IPS DF 6.9 (cell line): ENCODE data around the gene PAQR8.

Source experiments
- DNase-seq: peaks from one replicate; pipeline ENCODE4 v3.0.0-alpha.2; 2013; ENCODE audit warnings: low read depth, low spot score
- H3K27ac ChIP-seq: one replicate; pipeline ENCODE4 v1.5.1; 2013; ENCODE audit warnings: low read length, control low read depth
- H3K27me3 ChIP-seq: 2 replicates; pipeline ENCODE4 v1.6.1; 2013; ENCODE audit warnings: mild to moderate bottlenecking, low read length; ENCODE audit not compliant: control insufficient read depth, insufficient read depth
- H3K36me3 ChIP-seq: 2 replicates; pipeline ENCODE4 v1.6.1; 2013; ENCODE audit warnings: low read length; ENCODE audit not compliant: control insufficient read depth, insufficient read depth
- H3K4me1 ChIP-seq: 2 replicates; pipeline ENCODE4 v1.6.1; 2013; ENCODE audit warnings: low read length; ENCODE audit not compliant: control insufficient read depth, insufficient read depth
- H3K4me3 ChIP-seq: 2 replicates; pipeline ENCODE4 v1.5.1; 2013; ENCODE audit warnings: mild to moderate bottlenecking, low read length
- H3K9me3 ChIP-seq: 2 replicates; pipeline ENCODE4 v1.6.1; 2013; ENCODE audit warnings: low read length, inconsistent platforms; ENCODE audit not compliant: control insufficient read depth, insufficient read depth
- WGBS: extraction: QIAGEN DNeasy Blood & Tissue Kit; methylation state at CpG from one replicate; pipeline ENCODE4 v1.1.7; 2013; ENCODE audit warnings: mixed read lengths, missing lambda C conversion rate; ENCODE audit not compliant: insufficient read length, insufficient coverage; 5-methylcytosine and 5-hydroxymethylcytosine counted together

The PAQR8 gene

DNA sequence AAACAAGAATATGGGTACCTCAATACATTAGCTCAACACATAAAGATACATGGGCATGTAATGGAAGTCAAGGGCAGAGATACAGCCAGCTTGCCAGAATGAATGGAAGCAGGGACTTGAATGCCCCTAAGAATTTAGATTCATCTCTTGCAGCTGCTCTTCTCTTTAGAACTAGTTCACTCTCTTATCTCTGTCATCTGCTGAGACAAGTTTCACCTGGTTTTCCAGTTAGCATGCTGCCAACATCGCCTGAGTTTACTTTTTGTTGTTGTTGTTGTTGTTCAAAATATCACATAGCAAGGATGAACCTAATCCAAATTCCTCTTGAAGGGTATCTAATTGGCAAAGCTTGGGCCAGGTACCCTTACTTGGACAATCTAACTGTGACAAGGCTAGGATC, 14.1 kb upstream of the PAQR8 start:
- H3K27me3 ChIP-seq, result no peaks in the 10 kb centered on the region
- no peaks in the 10 kb centered on the region for H3K36me3 ChIP-seq
- no peak for DNase-seq
- H3K9me3 ChIP-seq, result no peaks in the 10 kb centered on the region
- no peaks in the 10 kb centered on the region for H3K4me1 ChIP-seq
- no peak overlapping the region for H3K27ac ChIP-seq
- H3K4me3 ChIP-seq, result no peak overlapping the region
- no CpG with 5 or more reads among the region's 1 CpG for WGBS

DNA sequence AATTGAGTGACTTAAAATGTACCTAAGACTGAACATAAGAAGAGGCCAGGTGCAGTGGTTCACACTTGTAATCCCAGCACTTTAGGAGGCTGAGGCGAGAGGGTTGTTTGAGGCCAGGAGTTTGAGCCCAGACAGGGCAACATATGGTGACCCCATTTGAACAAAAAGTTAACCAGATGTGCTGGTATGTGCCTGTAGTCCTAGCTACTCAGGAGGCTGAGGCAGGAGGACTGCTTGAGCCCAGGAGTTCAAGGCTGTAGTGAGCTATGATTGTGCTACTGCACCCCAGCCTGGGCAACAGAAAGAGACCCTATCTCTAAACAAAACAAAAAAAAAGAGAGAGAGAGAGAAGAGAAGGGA, 10.1 kb upstream of the PAQR8 start:
- H3K27ac ChIP-seq, result no peak overlapping the region
- H3K4me1 ChIP-seq, result no peaks in the 10 kb centered on the region
- no peak for DNase-seq
- H3K4me3 ChIP-seq, result no peak overlapping the region
- H3K9me3 ChIP-seq, result no peaks in the 10 kb centered on the region
- no peaks in the 10 kb centered on the region for H3K36me3 ChIP-seq
- no CpG with 5 or more reads among the region's 1 CpG for WGBS
- H3K27me3 ChIP-seq, result no peaks in the 10 kb centered on the region

DNA sequence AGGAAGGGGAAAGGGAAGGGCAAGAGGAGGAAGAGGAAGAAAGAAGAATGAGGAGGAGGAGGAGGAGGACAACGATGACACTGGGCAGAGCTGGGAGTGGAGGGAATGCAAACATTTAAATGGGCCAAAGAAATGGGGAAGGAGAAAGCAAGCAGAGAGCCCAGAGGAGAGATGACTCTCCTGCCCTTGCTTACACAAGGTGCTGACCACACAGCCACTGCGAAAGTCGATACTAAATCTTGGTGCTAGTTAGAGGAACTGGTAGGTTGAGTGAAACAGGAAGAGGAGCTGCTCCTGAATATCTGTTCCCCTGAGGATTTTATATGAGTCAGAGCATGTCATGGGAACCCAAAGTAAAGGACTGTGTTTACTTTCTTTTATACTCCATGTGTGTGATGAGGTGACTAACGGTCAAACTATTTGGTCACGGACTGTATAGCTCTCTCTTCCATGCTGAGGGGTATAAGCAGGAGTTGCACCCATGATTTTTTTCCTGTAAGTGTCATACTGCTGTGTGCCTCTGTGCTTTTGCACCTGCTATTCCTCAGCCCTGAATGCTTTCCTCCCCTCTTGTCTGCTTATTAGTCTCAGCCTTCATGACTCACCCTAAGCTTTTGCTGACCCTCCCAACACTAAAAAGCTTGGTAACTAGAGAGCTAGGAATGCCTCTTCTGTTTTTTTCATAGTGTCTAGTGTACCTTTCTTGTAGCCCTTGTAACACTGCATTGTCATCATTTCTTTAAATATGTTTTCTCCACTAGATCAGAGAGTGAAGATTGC, 9.5 kb upstream of the PAQR8 start:
- DNase-seq, result no peak
- Histone ChIP-seq H3K27me3 (no peaks in the 10 kb centered on the region), H3K27ac (no peak overlapping the region), H3K9me3 (no peaks in the 10 kb centered on the region), H3K36me3 (no peaks in the 10 kb centered on the region), H3K4me3 (no peak overlapping the region), H3K4me1 (no peaks in the 10 kb centered on the region)
- no CpG with 5 or more reads among the region's 5 CpGs for WGBS

DNA sequence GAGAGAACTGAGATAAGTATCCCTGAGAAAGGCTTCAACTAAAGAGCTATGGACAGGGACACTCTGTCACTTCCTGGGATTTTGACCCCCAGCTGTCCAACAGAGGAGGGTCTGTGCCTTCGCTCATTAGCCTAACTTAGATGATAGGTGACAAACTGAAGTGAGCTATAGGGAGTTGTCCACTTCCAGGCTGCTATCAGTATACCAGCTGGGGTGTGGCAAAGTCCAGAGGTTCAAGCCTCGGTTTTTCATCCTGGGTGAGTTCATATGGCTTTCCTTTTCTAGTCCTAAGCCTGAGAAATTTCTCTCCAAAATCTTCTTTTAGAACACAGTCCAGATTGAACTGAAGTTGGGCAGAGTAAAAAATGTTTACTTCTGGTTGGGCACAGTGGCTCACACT, 5.9 kb upstream of the PAQR8 start:
- no CpG with 5 or more reads among the region's 2 CpGs for WGBS

DNA sequence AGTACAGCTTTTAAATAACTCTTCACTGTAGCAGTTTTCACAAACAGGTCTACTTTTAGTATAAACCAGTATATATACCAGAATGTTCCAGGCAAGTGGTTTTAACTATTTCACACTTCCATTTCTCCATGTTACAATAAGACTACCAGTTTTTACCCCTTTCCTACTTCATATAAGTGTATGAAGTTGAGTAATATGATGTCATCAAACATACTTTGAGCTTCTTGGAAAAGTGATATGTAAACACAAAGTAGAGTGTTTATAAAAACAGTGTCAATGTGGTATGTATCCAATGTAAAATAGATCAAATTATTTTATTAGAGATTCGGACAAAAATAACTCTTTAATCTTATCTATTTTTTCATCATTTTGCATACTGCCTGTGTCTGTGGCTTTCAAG, 2.5 kb upstream of the PAQR8 start:
- WGBS, result no CpG with 5 or more reads among the region's 1 CpG
- Histone ChIP-seq H3K27me3 (no peaks in the 10 kb centered on the region), H3K4me1 (peaks cover 1% of the 10 kb centered on the region; the same call in 1 of the 2 replicates), H3K4me3 (no peak overlapping the region), H3K27ac (no peak overlapping the region), H3K9me3 (no peaks in the 10 kb centered on the region), H3K36me3 (no peaks in the 10 kb centered on the region)
- no peak for DNase-seq

More for the DNA sequence above, 5.9 kb upstream of the PAQR8 start:
- DNase-seq, result no peak
- Histone ChIP-seq H3K27ac (no peak overlapping the region), H3K4me1 (no peaks in the 10 kb centered on the region), H3K9me3 (no peaks in the 10 kb centered on the region), H3K4me3 (no peak overlapping the region), H3K36me3 (no peaks in the 10 kb centered on the region), H3K27me3 (no peaks in the 10 kb centered on the region)

DNA sequence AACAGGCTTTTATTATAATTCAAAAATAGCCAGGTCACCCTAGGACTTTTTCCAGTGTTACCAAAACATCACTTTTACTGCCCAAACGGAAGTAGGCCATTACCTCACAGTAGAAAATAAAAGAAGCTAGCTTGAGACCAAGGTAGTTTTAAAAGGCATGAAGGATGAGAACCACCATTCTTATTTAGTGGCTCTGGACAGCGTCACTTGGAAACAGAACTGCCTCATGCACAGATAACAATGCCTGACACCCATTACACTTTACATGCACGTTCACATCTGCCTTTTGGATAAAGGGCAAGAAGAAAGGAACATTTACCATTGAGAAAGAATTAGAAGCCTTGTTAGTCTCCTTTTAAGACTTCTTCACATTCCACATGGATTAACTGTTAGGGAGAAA, 1.9 kb upstream of the PAQR8 start:
- Histone ChIP-seq H3K36me3 (no peaks in the 10 kb centered on the region), H3K27ac (no peak overlapping the region), H3K4me3 (no peak overlapping the region), H3K4me1 (peaks cover 1% of the 10 kb centered on the region; the same call in 1 of the 2 replicates), H3K27me3 (no peaks in the 10 kb centered on the region), H3K9me3 (no peaks in the 10 kb centered on the region)
- no peak for DNase-seq
- WGBS, result no CpG with 5 or more reads among the region's 3 CpGs

DNA sequence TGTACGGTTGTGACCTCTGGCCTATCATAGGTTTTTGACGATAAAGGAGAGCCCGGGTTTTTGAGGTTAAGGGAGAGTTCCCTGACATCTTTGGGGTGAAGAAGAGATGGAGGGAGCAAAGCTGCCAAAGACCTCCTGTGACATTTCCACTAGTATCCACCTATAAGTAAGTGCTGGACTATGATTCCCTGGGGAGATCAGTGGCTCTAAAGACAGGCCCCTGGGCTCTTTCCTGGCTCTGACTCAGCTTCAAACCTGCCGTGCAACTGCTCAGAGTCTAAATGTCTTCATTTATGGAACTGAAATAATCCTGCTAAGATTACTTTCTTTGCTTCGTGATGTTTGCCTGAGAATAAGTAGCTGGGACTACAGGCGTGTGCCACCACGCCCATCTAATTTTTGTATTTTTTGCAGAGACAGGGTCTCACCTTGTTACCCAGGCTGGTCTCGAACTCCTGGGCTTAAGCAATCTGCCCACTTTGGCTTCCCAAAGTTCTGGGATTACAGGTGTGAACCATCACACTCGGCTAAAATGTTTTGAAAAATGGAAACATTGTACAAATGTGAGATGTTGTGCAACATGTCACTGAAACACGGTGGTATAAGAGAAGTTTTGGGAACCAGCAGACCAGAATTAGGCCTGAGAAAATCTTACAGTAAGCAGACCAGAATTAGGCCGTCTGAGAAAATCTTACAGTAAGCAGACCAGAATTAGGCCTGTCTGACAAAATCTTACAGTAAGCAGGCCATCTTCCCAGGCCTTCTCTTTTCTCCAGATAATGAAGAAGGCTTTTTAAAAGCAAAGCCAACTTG, 1.1 kb upstream of the PAQR8 start:
- no peak for DNase-seq
- no peak overlapping the region for H3K4me3 ChIP-seq
- WGBS, result no CpG with 5 or more reads among the region's 11 CpGs
- H3K36me3 ChIP-seq, result no peaks in the 10 kb centered on the region
- H3K9me3 ChIP-seq, result no peaks in the 10 kb centered on the region
- peaks cover 1% of the 10 kb centered on the region; the same call in 1 of the 2 replicates for H3K4me1 ChIP-seq
- H3K27me3 ChIP-seq, result no peaks in the 10 kb centered on the region
- H3K27ac ChIP-seq, result no peak overlapping the region

DNA sequence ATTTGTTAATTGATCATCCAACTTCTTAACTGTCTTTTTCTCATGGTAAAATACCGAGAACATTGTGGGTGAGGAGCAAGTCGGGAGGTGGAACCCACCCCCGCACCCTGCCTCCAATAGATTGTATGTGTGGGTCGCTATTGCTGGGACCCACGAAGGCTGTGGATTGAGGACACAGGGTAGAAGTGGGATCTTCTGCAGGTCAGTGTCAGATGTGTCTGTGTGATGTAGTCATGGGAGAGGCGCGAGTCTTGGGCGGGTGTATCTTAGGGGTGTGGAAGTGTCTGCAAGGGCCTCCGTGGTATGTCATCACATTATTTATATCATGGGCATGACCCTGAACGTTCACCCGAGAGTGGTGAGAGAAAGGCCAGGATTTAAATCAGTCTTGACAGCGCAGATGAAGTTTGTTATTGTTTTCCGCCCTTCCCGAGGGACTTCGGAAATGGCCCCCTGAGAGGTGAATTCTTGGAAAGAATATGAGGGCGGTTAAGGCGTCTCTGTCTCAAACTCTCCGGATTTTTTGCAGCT, 472 bp upstream of the PAQR8 start:
- Histone ChIP-seq H3K9me3 (no peaks in the 10 kb centered on the region), H3K4me1 (peaks cover 1% of the 10 kb centered on the region; the same call in 1 of the 2 replicates), H3K36me3 (no peaks in the 10 kb centered on the region), H3K27ac (no peak overlapping the region), H3K4me3 (peak overlapping the region; percentile 52; the same call in 1 of the 2 replicates), H3K27me3 (no peaks in the 10 kb centered on the region)
- DNase-seq, result no peak
- WGBS, result no CpG with 5 or more reads among the region's 18 CpGs

DNA sequence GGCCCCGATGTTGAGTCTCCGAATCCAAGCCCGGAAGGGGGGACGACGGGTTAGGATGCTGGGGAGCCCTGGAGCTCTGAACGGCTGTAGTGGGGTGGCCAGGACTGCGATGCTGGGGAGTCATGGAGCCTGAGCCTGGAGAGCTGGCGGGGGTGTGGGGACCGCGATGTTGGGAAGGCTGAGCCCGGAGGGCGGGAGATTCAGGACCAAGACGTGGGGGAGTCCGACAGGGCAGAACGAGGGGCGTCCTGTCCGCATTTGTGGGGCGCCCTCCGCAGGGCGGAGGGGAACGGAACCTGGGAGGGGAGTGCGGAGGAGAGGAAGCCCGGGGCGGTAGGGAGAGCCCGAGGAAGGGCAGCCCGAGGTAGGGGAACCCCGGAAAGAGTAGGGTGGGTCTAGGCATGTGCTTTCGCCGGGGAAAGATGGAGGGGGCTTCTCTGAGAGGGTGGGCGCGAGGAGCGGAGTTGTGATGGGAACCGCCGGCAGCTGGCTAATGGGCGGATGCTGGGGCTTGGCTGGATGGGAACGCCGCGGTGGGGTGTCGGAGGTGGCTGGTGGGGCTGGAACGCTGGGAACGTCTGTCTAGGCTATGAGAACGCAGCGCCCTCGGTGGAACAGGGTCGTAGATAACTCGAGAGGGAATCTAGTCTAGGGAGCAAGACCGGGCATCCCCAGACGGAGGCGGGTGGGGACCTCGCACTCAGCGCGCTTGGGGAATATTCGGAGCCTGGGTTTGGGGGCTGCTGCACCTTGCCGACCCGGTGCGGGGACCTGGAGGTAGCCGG, 684 bp downstream of the PAQR8 start:
- WGBS, result no CpG with 5 or more reads among the region's 57 CpGs
- Histone ChIP-seq H3K9me3 (no peaks in the 10 kb centered on the region), H3K4me1 (peaks cover 1% of the 10 kb centered on the region; the same call in 1 of the 2 replicates), H3K36me3 (no peaks in the 10 kb centered on the region), H3K27ac (no peak overlapping the region), H3K4me3 (peak overlapping the region; percentile 52), H3K27me3 (no peaks in the 10 kb centered on the region)
- DNase-seq, result no peak
